DOHH2 (cell line): ENCODE data around the gene SIPA1L3.

Source experiments
- EZH2phosphoT487 ChIP-seq: fragments of 200-600 bp; sonication (generic); IDR thresholded peaks from 2 replicates; pipeline ENCODE4 v1.6.1; 2017; ENCODE audit warnings: borderline replicate concordance, mild to moderate bottlenecking, antibody characterized with exemption, low read length, moderate library complexity, mixed read lengths
- TF ChIP-seq, protein P1 (sequence below): fragments of 200-600 bp; sonication (generic); IDR thresholded peaks from one replicate; pipeline ENCODE4 v1.5.1; 2014; ENCODE audit warnings: antibody characterized with exemption, mild to moderate bottlenecking, low read depth, low read length; ENCODE audit not compliant: poor library complexity, severe bottlenecking

DNA sequence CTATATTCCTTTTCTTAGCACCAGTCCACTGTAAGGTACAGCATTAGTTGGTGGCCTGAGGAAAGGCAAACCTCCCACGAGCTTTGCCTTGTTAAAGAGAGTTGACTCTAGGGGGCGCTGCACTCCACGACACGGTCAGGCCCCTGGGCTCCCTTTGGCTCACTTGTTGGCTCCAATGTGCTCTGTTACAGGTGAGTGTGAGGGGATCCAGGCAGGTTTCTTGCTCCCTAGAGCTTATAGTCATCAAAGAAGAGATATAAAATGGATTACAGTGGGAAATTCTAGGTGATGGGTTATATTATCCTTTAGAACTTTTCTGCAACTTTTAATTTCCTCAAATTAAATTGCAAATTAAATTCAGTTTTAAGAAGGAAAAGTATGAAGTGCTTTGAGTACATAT, 4.3 kb upstream of the SIPA1L3 start:
- TF ChIP-seq, protein P1, sequence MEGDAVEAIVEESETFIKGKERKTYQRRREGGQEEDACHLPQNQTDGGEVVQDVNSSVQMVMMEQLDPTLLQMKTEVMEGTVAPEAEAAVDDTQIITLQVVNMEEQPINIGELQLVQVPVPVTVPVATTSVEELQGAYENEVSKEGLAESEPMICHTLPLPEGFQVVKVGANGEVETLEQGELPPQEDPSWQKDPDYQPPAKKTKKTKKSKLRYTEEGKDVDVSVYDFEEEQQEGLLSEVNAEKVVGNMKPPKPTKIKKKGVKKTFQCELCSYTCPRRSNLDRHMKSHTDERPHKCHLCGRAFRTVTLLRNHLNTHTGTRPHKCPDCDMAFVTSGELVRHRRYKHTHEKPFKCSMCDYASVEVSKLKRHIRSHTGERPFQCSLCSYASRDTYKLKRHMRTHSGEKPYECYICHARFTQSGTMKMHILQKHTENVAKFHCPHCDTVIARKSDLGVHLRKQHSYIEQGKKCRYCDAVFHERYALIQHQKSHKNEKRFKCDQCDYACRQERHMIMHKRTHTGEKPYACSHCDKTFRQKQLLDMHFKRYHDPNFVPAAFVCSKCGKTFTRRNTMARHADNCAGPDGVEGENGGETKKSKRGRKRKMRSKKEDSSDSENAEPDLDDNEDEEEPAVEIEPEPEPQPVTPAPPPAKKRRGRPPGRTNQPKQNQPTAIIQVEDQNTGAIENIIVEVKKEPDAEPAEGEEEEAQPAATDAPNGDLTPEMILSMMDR, result peak; percentile 82
- no peak for TF ChIP-seq EZH2phosphoT487
